CD4-positive, alpha-beta T cell treated with Interleukin-6 for 4 hours (primary cell): ENCODE results near the gene SLC12A8.

ENCODE experiments used
- DNase-seq: peaks from one replicate; pipeline ENCODE4 v3.0.0-alpha.2; 2020; ENCODE audit warnings: mixed read lengths

SLC12A8 gene

GRCh38 chr3:125151442-125151817, 61.1 kb downstream of the SLC12A8 start:
- no peak for DNase-seq

GRCh38 chr3:125150525-125151441, 61.8 kb downstream of the SLC12A8 start:
- peak; percentile 65 for DNase-seq

GRCh38 chr3:125149462-125149861, 63.1 kb downstream of the SLC12A8 start:
- DNase-seq: no peak

GRCh38 chr3:125148836-125149235, 63.7 kb downstream of the SLC12A8 start:
- DNase-seq: no peak

GRCh38 chr3:125148016-125148812, 64.3 kb downstream of the SLC12A8 start:
- no peak for DNase-seq

DNA sequence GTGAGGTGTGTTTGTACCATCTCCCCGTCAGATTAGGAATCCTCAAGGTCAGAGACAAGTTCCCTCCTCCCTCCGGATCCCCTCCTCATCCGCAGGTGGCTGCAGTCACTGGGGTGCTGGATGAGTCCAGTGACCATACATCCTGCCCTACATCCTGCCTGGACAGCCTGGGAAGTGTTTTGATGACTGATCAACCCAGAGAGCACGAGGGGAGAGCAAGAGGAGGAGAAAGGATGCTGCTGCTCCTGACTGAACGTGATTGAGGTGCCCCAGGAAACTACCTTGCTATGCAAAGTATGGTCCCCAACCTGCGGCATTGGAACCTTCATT, 65.1 kb downstream of the SLC12A8 start:
- DNase-seq: no peak

DNA sequence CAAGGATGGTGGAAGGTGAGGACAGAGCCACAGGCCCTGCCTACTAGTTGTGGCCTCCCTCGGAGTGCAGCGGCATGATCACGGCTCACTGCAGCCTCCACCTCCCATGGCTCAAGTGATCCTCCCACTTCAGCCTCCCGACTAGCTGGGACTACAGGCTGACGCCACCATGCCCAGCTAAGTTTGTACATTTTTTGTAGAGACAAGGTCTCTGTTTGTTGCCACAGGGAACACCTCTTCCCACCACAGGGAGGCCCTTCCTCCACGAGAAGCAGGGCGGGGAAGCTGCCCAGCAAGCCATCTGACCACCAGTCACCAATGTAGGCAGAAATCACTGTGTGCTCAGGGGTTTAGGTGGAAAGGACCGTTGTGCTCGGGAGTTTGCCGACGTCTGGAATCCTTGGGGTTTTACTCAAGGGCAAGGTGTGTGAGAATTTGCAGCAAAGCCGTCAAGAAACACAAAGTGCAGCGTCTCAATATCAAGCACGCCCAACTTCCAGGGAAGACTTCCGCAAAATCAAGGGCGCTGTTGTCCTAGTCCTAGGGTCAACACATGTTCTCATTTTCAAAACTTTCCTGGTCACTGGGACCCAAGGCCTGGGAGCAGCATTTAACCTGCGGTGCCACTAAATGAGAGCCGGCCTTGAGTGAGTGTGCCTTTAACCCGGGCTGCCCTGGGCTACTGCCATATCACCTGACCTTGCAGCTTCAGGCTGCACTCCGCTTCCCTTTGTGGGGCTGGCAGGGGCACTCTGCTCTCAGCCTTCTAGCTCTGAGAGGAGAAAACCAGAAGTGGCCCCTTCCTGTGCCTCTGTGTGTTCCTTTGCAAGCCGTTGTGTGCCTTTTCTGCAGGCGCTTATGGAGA, 65.7 kb downstream of the SLC12A8 start:
- no peak for DNase-seq

DNA sequence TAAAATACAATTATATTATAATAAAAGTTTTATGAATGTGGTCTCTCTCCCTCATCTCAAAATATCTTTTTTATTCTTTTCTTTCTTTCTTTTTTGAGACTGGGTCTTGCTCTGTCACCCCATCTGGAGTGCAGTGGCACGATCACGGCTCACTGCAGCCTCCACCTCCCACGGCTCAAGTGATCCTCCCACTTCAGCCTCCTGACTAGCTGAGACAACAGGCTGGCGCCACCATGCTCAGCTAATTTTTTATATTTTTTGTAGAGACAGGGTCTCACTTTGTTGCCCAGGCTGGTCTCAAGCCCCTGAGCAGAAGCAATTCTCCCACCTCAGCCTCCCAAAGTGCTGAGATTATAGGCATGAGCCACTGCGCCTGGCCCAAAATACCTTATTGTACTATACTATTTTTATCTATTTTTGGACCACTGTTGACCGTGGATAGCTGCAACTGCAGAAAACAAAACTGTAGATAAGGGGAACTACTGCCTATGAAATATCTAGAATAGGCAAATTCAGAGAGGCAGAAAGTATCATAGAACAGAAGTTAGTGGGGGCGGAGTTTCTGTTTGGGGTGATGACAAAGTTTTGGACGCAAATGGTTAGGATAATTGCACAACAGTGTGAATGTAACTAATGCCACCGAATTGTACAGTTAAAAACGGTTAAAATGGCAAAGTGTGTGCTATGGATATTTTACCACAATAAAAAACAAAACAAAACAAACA, 66.6 kb downstream of the SLC12A8 start:
- DNase-seq: no peak

- no peak for DNase-seq
These were observed 67.8 kb downstream of the SLC12A8 start for GRCh38 chr3:125144653-125145314.

DNA sequence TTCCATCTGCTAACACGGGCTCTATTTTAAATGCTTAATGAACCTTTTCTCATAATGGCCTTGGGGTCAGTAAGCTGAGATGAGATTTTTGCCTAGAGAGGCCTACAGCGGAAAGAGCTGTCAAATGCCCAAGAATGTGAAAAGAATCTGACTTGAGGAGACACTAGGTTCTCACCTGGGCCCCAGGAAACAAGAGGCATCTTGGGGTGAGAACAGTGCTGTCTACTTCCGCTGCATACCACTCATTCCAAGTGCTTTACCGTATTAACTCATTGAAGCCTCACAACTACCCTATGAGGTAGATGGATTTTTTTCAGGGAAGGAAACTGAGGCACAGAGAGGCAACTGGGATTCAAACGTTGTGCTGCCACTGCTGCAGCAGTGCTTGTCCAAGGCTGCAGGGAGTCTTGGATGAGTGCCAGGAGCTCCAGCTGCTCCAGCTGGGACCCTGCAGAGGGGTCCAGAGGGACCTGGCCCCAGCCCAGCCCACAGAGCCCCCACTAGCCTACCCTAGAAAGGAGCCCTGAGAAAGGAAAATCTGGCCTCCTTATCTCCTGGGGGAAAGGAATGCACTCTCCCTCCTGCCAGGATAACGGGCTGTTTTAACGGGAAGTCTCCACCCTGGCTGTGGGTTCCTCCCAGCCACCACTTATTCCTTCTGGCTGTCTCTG, 68.4 kb downstream of the SLC12A8 start:
- no peak for DNase-seq

DNA sequence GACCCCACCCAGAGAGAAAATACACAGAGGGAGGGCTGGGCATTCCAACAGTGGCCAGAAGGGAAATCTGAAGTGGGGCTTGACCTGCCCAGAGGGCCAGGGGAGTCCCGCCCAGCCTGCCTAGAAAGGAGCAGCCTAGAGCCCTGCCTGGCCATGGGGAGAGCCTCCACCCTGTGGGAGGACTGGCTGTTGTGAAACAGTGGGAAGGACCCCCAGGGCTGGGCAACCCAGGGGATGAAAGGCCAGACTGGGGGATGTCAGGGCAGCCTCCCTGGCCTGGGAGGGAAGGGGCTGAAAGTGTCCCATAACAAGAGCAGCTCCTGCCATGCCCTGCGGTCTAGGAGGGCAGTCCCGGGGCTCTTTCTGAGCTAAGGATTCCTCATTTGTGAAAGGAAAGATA, 69.0 kb downstream of the SLC12A8 start:
- DNase-seq: no peak

DNA sequence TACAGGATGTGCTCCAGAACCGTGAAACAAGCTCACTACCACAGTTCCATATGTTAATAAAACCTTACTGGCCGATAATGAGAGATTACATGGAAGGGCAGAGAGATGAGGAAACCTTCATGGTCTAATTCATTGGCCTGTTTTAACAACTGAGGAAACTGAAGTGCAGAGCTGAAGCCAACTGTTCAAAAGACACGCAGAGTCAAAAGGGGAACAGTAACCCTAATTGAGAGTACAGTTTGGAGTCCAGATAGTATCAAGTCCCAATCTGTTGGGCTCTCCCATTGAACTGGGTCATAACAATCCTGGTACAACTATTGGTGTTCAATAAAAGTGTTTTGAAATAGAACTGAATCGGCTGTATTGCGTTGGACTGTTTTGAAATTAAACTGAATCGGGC, 69.6 kb downstream of the SLC12A8 start:
- DNase-seq: no peak

DNA sequence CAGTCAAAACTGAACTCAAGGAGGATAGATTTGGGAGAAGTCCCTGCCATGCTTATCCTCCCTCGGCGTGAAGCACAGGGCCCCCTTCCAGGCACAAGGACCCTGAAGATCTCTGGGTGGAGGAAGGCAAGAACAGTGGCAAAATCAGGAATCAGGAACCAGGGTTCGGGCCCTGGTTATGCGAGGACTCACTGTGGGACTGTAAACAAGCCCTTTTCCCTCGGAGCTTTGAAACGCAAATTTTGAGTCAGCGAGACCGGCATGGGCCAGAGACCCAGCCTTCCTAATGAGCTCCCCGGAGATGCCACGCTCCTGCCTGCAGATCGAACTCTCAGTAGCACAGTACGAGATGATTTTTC, 70.1 kb downstream of the SLC12A8 start:
- DNase-seq: no peak

GRCh38 chr3:125141596-125142419, 70.7 kb downstream of the SLC12A8 start:
- DNase-seq: peak; percentile 84

DNA sequence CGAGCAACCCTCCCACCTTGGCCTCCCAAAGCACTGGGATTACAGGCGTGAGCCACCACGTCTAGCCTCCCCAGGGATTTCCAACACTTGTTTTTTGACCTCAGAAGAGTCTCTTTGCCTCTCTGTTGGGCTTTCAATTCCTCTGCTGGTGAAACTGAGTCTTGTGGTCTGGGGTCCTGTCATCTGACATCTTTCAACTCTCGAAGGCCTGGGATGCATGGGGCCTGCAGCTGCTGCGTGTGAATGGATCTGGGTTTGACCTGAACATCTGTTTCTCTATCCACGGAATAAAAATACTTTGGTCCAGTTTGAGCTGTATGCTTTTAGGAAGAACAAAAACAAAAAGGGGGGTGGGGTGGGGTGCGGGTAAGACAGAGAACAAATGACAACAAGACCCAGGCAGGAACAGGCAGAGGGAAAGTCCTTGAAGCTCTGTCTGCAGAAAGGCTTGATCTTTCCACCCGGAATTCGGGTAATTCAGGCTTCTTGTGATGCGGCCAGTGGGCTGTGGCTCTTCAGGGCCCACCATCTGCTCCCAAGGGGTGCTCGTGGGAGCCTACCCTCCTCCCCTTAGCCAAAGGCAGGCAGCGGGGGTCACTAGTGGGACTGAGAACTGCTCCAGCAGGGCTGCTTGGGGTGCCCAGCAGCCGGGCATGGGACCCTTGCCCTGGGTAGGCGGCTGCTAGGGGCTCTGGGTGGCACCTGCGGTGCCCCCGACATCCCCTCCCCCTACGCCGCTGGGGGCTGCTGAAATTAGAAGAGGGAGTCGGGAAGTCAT, 71.5 kb downstream of the SLC12A8 start:
- no peak for DNase-seq

DNA sequence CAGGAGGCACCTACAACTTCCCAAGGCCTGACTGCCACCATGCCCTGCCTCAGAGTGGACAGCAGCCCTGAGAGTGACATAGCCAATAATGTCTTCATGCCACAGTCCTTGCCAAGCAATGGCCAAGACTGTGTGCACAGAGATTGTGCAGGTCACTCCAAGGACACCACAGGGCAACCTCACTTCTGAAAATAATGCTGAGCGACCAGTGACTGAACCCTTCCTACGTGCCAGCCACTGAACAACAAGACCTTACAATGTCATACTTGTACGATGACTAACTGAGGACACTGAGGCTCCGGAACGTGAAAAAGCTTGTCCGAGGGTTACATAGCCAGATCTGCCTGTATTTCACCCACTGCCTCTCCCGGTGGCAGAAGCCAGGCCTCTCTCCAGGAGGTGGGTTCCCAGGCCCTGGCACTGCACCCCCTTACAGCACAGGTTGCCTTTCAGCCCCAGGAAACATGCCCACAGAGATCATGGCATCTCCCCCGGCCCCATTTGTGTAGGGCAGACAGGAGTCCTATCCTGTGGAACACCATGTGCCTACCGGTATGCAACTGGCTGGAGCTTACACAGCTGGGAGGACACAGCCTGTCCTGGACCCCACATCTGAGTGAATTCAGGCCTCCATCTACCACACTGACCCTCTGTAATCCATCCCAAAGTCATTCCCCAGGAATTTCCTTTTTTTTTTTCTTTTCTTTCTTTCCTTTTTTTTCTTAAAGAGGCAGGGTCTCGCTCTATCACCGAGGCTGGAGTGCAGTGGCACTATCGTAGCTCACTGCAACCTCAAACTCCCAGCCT, 72.3 kb downstream of the SLC12A8 start:
- no peak for DNase-seq

- no peak for DNase-seq
These were observed 73.2 kb downstream of the SLC12A8 start for GRCh38 chr3:125139386-125139785.

- DNase-seq: no peak
These were observed 75.1 kb downstream of the SLC12A8 start for GRCh38 chr3:125137358-125138033.
